A673 (cell line): Measurements from ENCODE around the gene UVRAG.

ENCODE experiments used
- EZH2 ChIP-seq: fragments of 200-600 bp; sonication (generic); IDR thresholded peaks from 2 replicates; pipeline ENCODE4 v1.6.1; 2017; ENCODE audit warnings: borderline replicate concordance, low read depth, mild to moderate bottlenecking, mixed read lengths, antibody characterized with exemption, low read length; ENCODE audit not compliant: poor library complexity, severe bottlenecking
- TF ChIP-seq, protein P1 (sequence below): fragments of 300-800, 200-600 bp; sonication (generic); conservative IDR thresholded peaks from 2 replicates; pipeline ENCODE4 v1.5.1; 2017; ENCODE audit warnings: low read depth, mild to moderate bottlenecking, antibody characterized with exemption, low read length, moderate library complexity, mixed read lengths

DNA sequence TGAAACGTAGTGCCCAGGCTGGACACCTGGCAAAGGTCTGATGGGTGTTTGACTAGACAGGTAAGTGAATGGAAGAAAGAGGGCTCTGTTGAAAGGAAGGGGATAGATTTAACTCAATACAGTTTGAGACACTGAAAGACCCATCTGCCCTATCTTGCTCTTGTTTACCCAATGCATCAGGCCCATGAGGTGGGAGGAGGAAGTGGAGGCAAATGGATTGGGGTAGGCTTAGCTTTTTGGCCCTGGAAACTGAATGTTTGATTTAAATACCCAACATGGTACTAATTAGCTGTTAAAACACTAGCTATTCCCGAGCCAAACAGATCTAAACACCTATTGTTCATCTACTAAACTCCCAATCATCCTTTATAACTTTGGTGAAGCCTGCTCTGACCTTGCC, 3.5 kb upstream of the UVRAG start:
- no peak for TF ChIP-seq EZH2
- TF ChIP-seq, protein P1, sequence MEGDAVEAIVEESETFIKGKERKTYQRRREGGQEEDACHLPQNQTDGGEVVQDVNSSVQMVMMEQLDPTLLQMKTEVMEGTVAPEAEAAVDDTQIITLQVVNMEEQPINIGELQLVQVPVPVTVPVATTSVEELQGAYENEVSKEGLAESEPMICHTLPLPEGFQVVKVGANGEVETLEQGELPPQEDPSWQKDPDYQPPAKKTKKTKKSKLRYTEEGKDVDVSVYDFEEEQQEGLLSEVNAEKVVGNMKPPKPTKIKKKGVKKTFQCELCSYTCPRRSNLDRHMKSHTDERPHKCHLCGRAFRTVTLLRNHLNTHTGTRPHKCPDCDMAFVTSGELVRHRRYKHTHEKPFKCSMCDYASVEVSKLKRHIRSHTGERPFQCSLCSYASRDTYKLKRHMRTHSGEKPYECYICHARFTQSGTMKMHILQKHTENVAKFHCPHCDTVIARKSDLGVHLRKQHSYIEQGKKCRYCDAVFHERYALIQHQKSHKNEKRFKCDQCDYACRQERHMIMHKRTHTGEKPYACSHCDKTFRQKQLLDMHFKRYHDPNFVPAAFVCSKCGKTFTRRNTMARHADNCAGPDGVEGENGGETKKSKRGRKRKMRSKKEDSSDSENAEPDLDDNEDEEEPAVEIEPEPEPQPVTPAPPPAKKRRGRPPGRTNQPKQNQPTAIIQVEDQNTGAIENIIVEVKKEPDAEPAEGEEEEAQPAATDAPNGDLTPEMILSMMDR = no peak
